Fibroblast of mammary gland (primary cell): ENCODE measurements around the gene PHF2.

Experiments
- DNase-seq: peaks from one replicate; pipeline ENCODE4 v3.0.0-alpha.2; 2010; ENCODE audit warnings: low read depth
- H3K4me3 ChIP-seq: 2 replicates; pipeline ENCODE4 v1.5.1; 2011; ENCODE audit warnings: low read depth, mild to moderate bottlenecking, low read length, moderate library complexity; ENCODE audit not compliant: control insufficient read depth
- CTCF ChIP-seq: conservative IDR thresholded peaks from 2 replicates; pipeline ENCODE4 v1.5.1; 2011; ENCODE audit warnings: low read depth, low read length, inconsistent platforms; ENCODE audit not compliant: control insufficient read depth, insufficient read depth

The PHF2 gene

DNA sequence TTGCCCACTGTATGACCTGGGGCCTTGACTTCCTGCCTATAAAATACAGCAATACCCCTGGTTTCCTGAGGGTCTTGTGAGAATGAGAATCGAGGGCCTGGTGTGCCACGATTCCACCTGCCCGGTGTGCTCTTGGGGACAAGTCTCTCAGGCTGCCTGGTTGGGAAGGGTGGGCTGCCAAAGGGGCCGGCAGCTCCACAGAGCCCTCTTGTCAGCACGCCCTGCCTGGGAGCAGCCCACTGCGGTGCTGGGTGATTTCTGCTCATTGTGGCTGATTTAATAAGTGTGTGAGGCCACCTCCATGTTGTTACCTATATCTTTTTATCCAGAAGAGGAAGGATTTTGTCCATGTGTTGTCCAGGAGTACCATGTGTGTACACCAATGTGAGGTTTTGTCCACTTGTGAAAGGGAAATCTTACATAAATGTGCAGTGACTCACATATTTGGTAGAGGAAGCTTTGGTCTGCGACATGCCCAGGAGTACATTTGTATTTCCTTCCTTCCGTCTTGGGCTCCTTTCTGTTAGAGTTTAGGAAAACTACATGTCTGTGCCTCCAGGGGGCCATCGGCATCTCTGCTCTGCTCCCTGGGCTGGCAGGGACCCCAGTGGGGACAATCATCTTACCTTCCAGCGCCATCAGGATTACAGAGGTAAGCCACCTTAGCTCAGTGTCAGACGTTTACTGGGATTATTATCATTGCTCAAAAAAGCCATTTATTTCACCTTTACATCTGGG lies 108.6 kb downstream of the PHF2 start:
- peak; percentile 9 for TF ChIP-seq CTCF
- no peak for DNase-seq
- H3K4me3 ChIP-seq = no peak overlapping the region

- no peak for TF ChIP-seq CTCF
- no peak overlapping the region for H3K4me3 ChIP-seq
- no peak for DNase-seq
These were observed 109.9 kb downstream of the PHF2 start for GRCh38 chr9:93686127-93686879.

- DNase-seq = no peak
- TF ChIP-seq CTCF = no peak
- H3K4me3 ChIP-seq = no peak overlapping the region
These were observed 110.5 kb downstream of the PHF2 start for GRCh38 chr9:93686880-93687236.

- no peak for TF ChIP-seq CTCF
- DNase-seq = no peak
- H3K4me3 ChIP-seq = no peak overlapping the region
These were observed 114.2 kb downstream of the PHF2 start for GRCh38 chr9:93690618-93691017.

DNA sequence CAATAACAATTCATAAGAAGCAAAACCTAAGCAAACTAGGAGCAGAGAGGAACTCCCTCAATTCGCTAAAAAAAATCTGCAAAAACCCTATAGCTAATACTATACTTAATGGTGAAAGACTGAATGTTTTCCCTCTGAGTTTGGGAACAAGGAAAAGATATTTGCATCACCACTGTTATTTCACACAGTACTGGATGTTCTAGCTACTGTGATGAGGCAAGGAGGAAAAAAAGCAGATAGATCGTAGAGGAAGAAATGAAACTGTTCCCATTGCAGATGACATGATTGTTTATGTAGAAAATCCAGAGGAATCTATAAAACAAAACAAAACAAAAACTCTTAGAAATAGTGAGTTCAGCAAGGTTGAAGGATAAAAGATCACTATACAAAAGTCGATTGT lies 116.7 kb downstream of the PHF2 start:
- DNase-seq = no peak
- no peak for TF ChIP-seq CTCF
- H3K4me3 ChIP-seq = no peak overlapping the region

DNA sequence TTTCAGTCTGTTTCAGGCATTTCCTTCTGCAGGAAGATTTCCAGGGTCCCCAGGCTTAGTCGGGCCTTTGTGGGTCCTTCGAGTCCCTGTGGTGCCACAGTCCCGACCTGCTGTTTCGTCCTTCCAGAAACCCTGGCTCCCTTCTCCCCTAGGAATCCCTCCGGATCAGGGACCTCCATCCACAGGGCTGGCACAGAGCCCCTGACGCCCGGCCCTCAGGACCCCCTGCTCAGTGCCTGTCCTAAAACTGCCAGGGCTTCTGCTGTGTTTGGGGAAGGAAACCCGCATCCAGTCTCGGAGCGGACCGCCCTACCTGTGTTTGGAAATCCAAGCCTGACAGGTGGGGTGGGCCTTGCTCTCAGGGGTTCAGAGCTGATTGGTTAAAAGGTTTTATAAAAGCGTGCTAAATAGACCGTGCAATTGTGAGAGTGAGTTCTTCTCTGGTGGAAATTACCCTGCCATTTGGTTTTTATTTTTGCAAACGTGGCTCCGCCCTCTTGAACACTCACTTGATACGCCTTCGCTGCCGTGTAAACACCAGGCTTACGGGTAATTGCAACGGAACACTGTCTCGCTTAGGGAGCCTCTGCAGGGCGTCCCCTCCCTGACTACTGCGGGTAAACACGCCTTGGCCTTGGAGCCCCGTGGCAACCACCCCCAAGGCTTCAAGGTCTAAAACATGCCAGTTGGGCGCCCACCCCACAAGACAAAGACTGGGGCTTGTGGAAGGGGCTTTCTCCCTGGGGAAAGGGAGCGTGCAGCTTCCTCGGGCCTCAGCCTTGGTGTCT lies 121.2 kb downstream of the PHF2 start:
- no peak overlapping the region for H3K4me3 ChIP-seq
- DNase-seq = no peak
- TF ChIP-seq CTCF = no peak
